ENCODE measurements around the gene SBNO2. TPM values are rescaled to one million over a fixed set of nuclear protein-coding genes. Genes with fewer than 3 reads are reported as not detected.

SBNO2 gene
- total RNA-seq, 6 experiments from 2014 or later, result 21.5 to 54.4 (median 25.5) TPM

- Histone ChIP-seq H3K4me3 (no peak overlapping the region), H3K27me3 (peaks cover 0 to 2% of the 10 kb centered on the region in 2 donors), H3K4me1 (peaks cover 0 to 15% (median 3%) of the 10 kb centered on the region in 4 donors), H3K27ac (peak overlapping the region in 1 of 3 donors; percentile 51), H3K36me3 (no peaks in the 10 kb centered on the region), H3K9me3 (no peaks in the 10 kb centered on the region)
- no peak for TF ChIP-seq POLR2A (IDR thresholded peaks at IDR 0.05)
- no peak for TF ChIP-seq CTCF (IDR thresholded peaks at IDR 0.05)
- ATAC-seq, result no peak
- WGBS (ENCODE audit: insufficient coverage, low coverage, low lambda C conversion rate, missing lambda C conversion rate), result 50% methylated on average over 1 of the region's 4 CpGs
- intact Hi-C loops (cut with DNase I), result no loop called here
- DNase-seq, result no peak
Measured at GRCh38 chr19:1076046-1076386, 98.1 kb downstream of the SBNO2 start.

- no peaks in the 10 kb centered on the region for H3K9me3 ChIP-seq
- intact Hi-C loops (cut with DNase I), result no loop called here
- no peaks in the 10 kb centered on the region for H3K36me3 ChIP-seq
- no peak overlapping the region for H3K4me3 ChIP-seq
- H3K4me1 ChIP-seq, result peaks cover 0 to 15% (median 3%) of the 10 kb centered on the region in 4 donors
- no peak for TF ChIP-seq CTCF (IDR thresholded peaks at IDR 0.05)
- TF ChIP-seq POLR2A (IDR thresholded peaks at IDR 0.05), result no peak
- H3K27ac ChIP-seq, result peak overlapping the region in 1 of 3 donors; percentile 51
- WGBS (ENCODE audit: insufficient coverage, low coverage, low lambda C conversion rate, missing lambda C conversion rate), result 53% methylated on average over 12 of the region's 54 CpGs
- ATAC-seq (peak; percentile 21 to 59 (median 30)), DNase-seq (peak; percentile 83 to 90 (median 90))
- peaks cover 0 to 15% of the 10 kb centered on the region in 2 donors for H3K27me3 ChIP-seq
Measured at GRCh38 chr19:1074544-1075283, 99.4 kb downstream of the SBNO2 start.

GRCh38 chr19:1073956-1074517 is 100.0 kb downstream of the SBNO2 start:
- no peaks in the 10 kb centered on the region for H3K9me3 ChIP-seq
- WGBS (ENCODE audit: insufficient coverage, low coverage, low lambda C conversion rate, missing lambda C conversion rate), result no CpG with 5 or more reads among the region's 28 CpGs
- H3K4me3 ChIP-seq, result no peak overlapping the region
- H3K27ac ChIP-seq, result no peak overlapping the region
- intact Hi-C loops (cut with DNase I), result no loop called here
- TF ChIP-seq CTCF (IDR thresholded peaks at IDR 0.05) (no peak), POLR2A (IDR thresholded peaks at IDR 0.05) (no peak)
- DNase-seq, result peak in 2 of 3 donors; percentile 27 to 58
- H3K4me1 ChIP-seq, result peaks cover 0 to 15% (median 3%) of the 10 kb centered on the region in 4 donors
- peaks cover 0 to 19% of the 10 kb centered on the region in 2 donors for H3K27me3 ChIP-seq
- no peaks in the 10 kb centered on the region for H3K36me3 ChIP-seq
- ATAC-seq, result no peak

GRCh38 chr19:1073063-1073955 is 100.8 kb downstream of the SBNO2 start:
- ATAC-seq, result no peak
- 90% methylated on average over 2 of the region's 30 CpGs for WGBS (ENCODE audit: insufficient coverage, low coverage, low lambda C conversion rate, missing lambda C conversion rate)
- Histone ChIP-seq H3K4me3 (no peak overlapping the region), H3K27me3 (peaks cover 0 to 19% of the 10 kb centered on the region in 2 donors), H3K36me3 (no peaks in the 10 kb centered on the region), H3K9me3 (no peaks in the 10 kb centered on the region), H3K27ac (no peak overlapping the region), H3K4me1 (peaks cover 0 to 15% (median 3%) of the 10 kb centered on the region in 4 donors)
- peak in 2 of 3 donors; percentile 29 to 47 for DNase-seq
- intact Hi-C loops (cut with DNase I), result no loop called here
- TF ChIP-seq POLR2A (IDR thresholded peaks at IDR 0.05), result no peak
- TF ChIP-seq CTCF (IDR thresholded peaks at IDR 0.05), result no peak

Data from right lobe of liver (tissue), 6 donors.